Measurements from ENCODE around the gene RACGAP1. TPM values are rescaled to one million over a fixed set of nuclear protein-coding genes. Genes with fewer than 3 reads are reported as not detected.

Gene RACGAP1
- total RNA-seq, 2 donors from 2014 or later = 3.9 to 4.6 TPM

DNA sequence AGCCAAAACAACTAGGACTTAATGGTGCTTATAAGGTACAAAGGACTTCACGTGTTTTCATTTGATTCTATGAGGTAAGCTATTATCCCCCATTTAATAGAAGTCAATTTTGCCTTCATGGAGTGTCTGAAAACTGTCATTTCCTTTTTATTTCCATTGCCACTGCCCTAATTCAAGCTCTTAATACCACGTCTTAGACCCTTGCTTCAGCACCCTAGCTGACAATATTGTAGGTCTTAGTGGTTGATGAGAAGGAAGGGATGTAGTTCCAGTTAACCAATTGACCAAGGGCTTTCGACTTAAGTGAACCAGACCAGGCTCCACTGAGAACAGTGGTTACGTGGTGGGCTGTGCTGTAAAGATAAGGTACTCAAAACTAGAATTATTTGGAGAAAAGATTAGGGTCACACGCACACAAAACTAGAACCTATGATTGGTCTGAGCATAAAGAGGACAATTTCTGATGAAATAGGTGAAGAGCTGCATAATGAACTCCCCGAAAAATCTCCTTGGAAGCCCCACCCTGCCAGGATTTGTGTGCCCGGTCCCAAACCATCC lies 22.5 kb upstream of the RACGAP1 start:
- H3K36me3 ChIP-seq (replicated peaks in 1 of 2; ENCODE audit: insufficient read depth in 1 of 2, low read depth in 2 of 2) = no peaks in the 10 kb centered on the region
- no peaks in the 10 kb centered on the region for H3K27me3 ChIP-seq
- H3K27ac ChIP-seq = no peak overlapping the region
- H3K4me3 ChIP-seq = no peak overlapping the region
- H3K4me1 ChIP-seq = peaks cover 10% of the 10 kb centered on the region
- ATAC-seq = no peak
- DNase-seq = no peak
- no peaks in the 10 kb centered on the region for H3K9me3 ChIP-seq
- 72 to 81% methylated on average over 7 of the region's 7 CpGs for WGBS, 2 donors
- TF ChIP-seq CTCF (IDR thresholded peaks at IDR 0.05) (no peak), POLR2A (IDR thresholded peaks at IDR 0.05) (no peak)
- intact Hi-C loops (cut with DNase I) = no loop called here

GRCh38 chr12:50043854-50044253 lies 18.6 kb upstream of the RACGAP1 start:
- DNase-seq (no peak), ATAC-seq (no peak)
- Histone ChIP-seq H3K27ac (no peak overlapping the region), H3K9me3 (no peaks in the 10 kb centered on the region), H3K27me3 (no peaks in the 10 kb centered on the region), H3K36me3 (replicated peaks in 1 of 2; ENCODE audit: insufficient read depth in 1 of 2, low read depth in 2 of 2) (no peaks in the 10 kb centered on the region), H3K4me3 (no peak overlapping the region), H3K4me1 (no peaks in the 10 kb centered on the region)
- 65 to 68% methylated on average over 6 of the region's 6 CpGs for WGBS, 2 donors
- intact Hi-C loops (cut with DNase I) = no loop called here
- no peak for TF ChIP-seq POLR2A (IDR thresholded peaks at IDR 0.05)
- TF ChIP-seq CTCF (IDR thresholded peaks at IDR 0.05) = no peak

- Histone ChIP-seq H3K36me3 (replicated peaks in 1 of 2; ENCODE audit: insufficient read depth in 1 of 2, low read depth in 2 of 2) (no peaks in the 10 kb centered on the region), H3K4me1 (no peaks in the 10 kb centered on the region), H3K27me3 (no peaks in the 10 kb centered on the region), H3K27ac (no peak overlapping the region), H3K9me3 (no peaks in the 10 kb centered on the region), H3K4me3 (no peak overlapping the region)
- intact Hi-C loops (cut with DNase I) = no loop called here
- no peak for DNase-seq
- 75 to 80% methylated on average over 2 of the region's 2 CpGs for WGBS, 2 donors
- TF ChIP-seq CTCF (IDR thresholded peaks at IDR 0.05) (no peak), POLR2A (IDR thresholded peaks at IDR 0.05) (no peak)
- ATAC-seq = no peak
Measured at GRCh38 chr12:50043308-50043707, 18.0 kb upstream of the RACGAP1 start.

DNA sequence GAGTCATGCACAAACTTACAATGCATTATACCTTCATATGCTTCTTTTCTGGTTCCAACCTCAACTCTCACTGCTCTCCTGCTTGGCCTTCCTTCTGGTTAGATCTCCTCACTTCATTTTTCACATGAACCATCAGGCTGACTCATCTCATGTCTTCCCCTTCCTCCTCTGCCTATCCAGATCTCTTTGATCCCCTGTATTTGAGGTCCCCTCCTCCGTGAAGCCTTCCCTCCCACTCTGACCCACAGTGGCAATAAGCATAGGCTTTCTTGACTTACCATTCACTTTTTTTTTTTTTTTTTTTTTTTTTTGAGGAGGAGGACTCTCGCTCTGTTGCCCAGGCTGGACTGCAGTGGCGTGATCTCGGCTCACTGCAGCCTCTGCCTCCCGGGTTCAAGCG lies 17.4 kb upstream of the RACGAP1 start:
- H3K36me3 ChIP-seq (replicated peaks in 1 of 2; ENCODE audit: insufficient read depth in 1 of 2, low read depth in 2 of 2) = no peaks in the 10 kb centered on the region
- 70 to 72% methylated on average over 6 of the region's 6 CpGs for WGBS, 2 donors
- H3K4me1 ChIP-seq = no peaks in the 10 kb centered on the region
- ATAC-seq (no peak), DNase-seq (no peak)
- no peak for TF ChIP-seq POLR2A (IDR thresholded peaks at IDR 0.05)
- no peak for TF ChIP-seq CTCF (IDR thresholded peaks at IDR 0.05)
- intact Hi-C loops (cut with DNase I) = no loop called here
- H3K27me3 ChIP-seq = no peaks in the 10 kb centered on the region
- H3K9me3 ChIP-seq = no peaks in the 10 kb centered on the region
- no peak overlapping the region for H3K4me3 ChIP-seq
- H3K27ac ChIP-seq = no peak overlapping the region

- TF ChIP-seq CTCF (IDR thresholded peaks at IDR 0.05) (no peak), POLR2A (IDR thresholded peaks at IDR 0.05) (no peak)
- no peak overlapping the region for H3K4me3 ChIP-seq
- DNase-seq (no peak), ATAC-seq (no peak)
- H3K36me3 ChIP-seq (replicated peaks in 1 of 2; ENCODE audit: insufficient read depth in 1 of 2, low read depth in 2 of 2) = no peaks in the 10 kb centered on the region
- no peak overlapping the region for H3K27ac ChIP-seq
- no peaks in the 10 kb centered on the region for H3K9me3 ChIP-seq
- intact Hi-C loops (cut with DNase I) = no loop called here
- WGBS, 2 donors = 42 to 63% methylated on average over 5 of the region's 5 CpGs
- H3K27me3 ChIP-seq = no peaks in the 10 kb centered on the region
- no peaks in the 10 kb centered on the region for H3K4me1 ChIP-seq
Measured at GRCh38 chr12:50041962-50042361, 16.7 kb upstream of the RACGAP1 start.
